ENCODE results near the gene PEX5L.

DNA sequence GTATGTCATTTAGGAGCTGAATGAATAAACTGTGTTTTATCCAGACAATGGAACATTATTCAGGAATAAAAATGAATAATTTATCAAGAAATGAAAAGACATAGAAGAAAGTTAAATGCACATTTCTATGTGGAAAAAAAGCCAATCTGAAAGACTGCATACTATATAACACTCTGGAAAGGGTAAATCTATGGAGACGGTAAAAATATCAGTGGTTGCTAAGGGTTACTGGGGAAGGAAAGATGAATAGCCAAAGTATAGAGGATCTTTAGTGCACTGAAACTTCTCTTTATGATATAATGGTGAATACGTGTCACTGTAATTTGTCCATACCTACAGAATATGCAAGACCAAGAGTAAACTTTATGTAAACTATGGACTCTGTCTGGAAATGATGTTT, 46.0 kb upstream of the PEX5L start:
- TF ChIP-seq, protein P1, sequence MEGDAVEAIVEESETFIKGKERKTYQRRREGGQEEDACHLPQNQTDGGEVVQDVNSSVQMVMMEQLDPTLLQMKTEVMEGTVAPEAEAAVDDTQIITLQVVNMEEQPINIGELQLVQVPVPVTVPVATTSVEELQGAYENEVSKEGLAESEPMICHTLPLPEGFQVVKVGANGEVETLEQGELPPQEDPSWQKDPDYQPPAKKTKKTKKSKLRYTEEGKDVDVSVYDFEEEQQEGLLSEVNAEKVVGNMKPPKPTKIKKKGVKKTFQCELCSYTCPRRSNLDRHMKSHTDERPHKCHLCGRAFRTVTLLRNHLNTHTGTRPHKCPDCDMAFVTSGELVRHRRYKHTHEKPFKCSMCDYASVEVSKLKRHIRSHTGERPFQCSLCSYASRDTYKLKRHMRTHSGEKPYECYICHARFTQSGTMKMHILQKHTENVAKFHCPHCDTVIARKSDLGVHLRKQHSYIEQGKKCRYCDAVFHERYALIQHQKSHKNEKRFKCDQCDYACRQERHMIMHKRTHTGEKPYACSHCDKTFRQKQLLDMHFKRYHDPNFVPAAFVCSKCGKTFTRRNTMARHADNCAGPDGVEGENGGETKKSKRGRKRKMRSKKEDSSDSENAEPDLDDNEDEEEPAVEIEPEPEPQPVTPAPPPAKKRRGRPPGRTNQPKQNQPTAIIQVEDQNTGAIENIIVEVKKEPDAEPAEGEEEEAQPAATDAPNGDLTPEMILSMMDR (IDR thresholded peaks at IDR 0.05): no peak
- TF ChIP-seq POLR2A (IDR thresholded peaks at IDR 0.05): no peak

Measured in esophagus squamous epithelium (tissue), 4 donors.